Body of pancreas (tissue), 4 donors: Measurements from ENCODE around the gene CIBAR2.

Experiments
- CTCF ChIP-seq, 7 experiments: fragments of 450-650 bp in 4 of 7; fragments of 200-600 bp in 3 of 7; sonication (generic) in 3 of 7; IDR thresholded peaks; one replicate each; pipeline ENCODE4 v1.5.1; 2016 to 2019; ENCODE audit warnings: antibody characterized with exemption in 7 of 7
- POLR2A ChIP-seq, 3 donors: fragments of 450-650 bp; IDR thresholded peaks; one replicate each; pipeline ENCODE4 v1.6.1; 2016; ENCODE audit warnings: antibody characterized with exemption in 3 of 3, mild to moderate bottlenecking in 2 of 3

GRCh38 chr16:85146532-85146797 is 34.2 kb upstream of the CIBAR2 start:
- TF ChIP-seq CTCF (IDR thresholded peaks at IDR 0.05) (no peak), POLR2A (IDR thresholded peaks at IDR 0.05) (no peak)
